H1 (cell line): ENCODE data around the gene ZDHHC11B.
"Not testable (repeated sequence)": the region's sequence is repeated elsewhere in the genome, so short reads cannot be mapped to it uniquely, and the experiment has no call there.

Experiments used
- BCL11A ChIP-seq, 2 experiments: IDR thresholded peaks; one replicate each; pipeline ENCODE4 v1.6.1; 2011; ENCODE audit warnings: low read depth in 2 of 2, low read length in 2 of 2, mild to moderate bottlenecking in 2 of 2
- CBX8 ChIP-seq: fragments of 300-800, 300-1000 bp; sonication (generic); IDR thresholded peaks from 2 replicates; pipeline ENCODE4 v1.7.1; 2016; ENCODE audit warnings: low read depth, low read length, borderline replicate concordance
- CEBPB ChIP-seq: IDR thresholded peaks from 2 replicates; pipeline ENCODE4 v1.6.1; 2012; ENCODE audit warnings: low read depth, low read length
- JUN ChIP-seq: IDR thresholded peaks from 2 replicates; pipeline ENCODE4 v1.6.1; 2011; ENCODE audit warnings: low read depth, mild to moderate bottlenecking, improper control_type of control experiment, low read length
- JUND ChIP-seq: IDR thresholded peaks from 2 replicates; pipeline ENCODE4 v1.6.1; 2011; ENCODE audit warnings: mild to moderate bottlenecking, improper control_type of control experiment, low read length
- PHF8 ChIP-seq: fragments of 200-600 bp; sonication (generic); conservative IDR thresholded peaks from 2 replicates; pipeline ENCODE4 v1.7.1; 2012; ENCODE audit warnings: low read depth, mild to moderate bottlenecking, inconsistent platforms, low read length, moderate library complexity
- POLR2A ChIP-seq, 2 experiments: IDR thresholded peaks; 1 replicate in 1 of 2; 2 replicates in 1 of 2; pipeline ENCODE4 v1.6.1; 2011; ENCODE audit warnings: low read depth in 2 of 2, low read length in 2 of 2, mild to moderate bottlenecking in 2 of 2; ENCODE audit errors: control extremely low read depth in 1 of 2
- SRF ChIP-seq: IDR thresholded peaks from 2 replicates; pipeline ENCODE4 v1.6.1; 2011; ENCODE audit warnings: mild to moderate bottlenecking, low read depth, low read length, moderate library complexity
- SUZ12 ChIP-seq: fragments of 200-600 bp; sonication (generic); IDR thresholded peaks from 2 replicates; pipeline ENCODE4 v1.6.1; 2012; ENCODE audit warnings: mild to moderate bottlenecking, inconsistent platforms, low read length, moderate library complexity, mixed read lengths
- TBP ChIP-seq: IDR thresholded peaks from 2 replicates; pipeline ENCODE4 v1.6.1; 2011; ENCODE audit warnings: low read depth, low read length, improper control_type of control experiment
- ZNF274 ChIP-seq: IDR thresholded peaks from 2 replicates; pipeline ENCODE4 v1.7.0; 2012; ENCODE audit warnings: low read length, borderline replicate concordance; ENCODE audit errors: extremely low read depth
- TF ChIP-seq, protein P1 (sequence below): IDR thresholded peaks from 2 replicates; pipeline ENCODE4 v1.6.1; 2012; ENCODE audit warnings: inconsistent platforms
- TF ChIP-seq, protein P2 (sequence below), 3 experiments: IDR thresholded peaks; 1 replicate in 2 of 3; 2 replicates in 1 of 3; pipeline versions ENCODE4 v1.5.1 to v1.6.1; 2011; ENCODE audit warnings: low read length in 3 of 3, mild to moderate bottlenecking in 3 of 3, inconsistent platforms in 2 of 3, low read depth in 1 of 3, moderate library complexity in 1 of 3; ENCODE audit not compliant: insufficient read depth in 1 of 3; ENCODE audit errors: control extremely low read depth in 1 of 3
- TF ChIP-seq, protein P3 (sequence below): IDR thresholded peaks from 2 replicates; pipeline ENCODE4 v1.6.1; 2012; ENCODE audit warnings: low read length, inconsistent platforms

DNA sequence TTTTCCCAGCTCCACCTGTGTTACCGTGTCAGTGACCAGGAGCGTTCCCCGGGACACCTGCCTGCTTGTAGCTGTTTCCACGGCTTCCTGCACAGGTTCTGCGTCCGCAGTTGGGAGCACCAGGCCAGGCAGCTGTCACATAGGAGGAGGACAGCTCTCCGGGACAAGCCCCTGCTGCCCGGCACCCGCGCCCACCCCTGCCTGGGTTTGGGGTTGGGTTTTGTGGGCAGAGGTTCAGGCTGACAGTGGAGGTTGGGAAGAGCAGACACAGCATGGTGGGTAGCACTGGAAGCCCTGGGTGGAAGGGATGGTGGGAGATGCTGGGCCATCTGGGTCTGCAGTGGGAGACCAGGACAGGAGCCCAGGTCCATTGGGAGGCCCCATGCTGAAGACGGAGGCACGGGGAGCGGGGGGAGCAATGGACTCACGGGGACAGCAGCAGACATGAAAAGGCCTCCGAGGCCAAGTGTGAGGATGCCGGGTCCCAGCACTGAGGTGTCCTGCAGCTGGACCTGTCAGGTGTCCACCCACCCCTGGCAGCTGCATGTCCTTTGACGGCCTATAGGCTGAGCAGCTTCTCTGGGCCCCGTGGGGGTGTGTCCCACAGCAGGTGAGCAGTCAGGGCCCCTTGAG is 2.8 kb upstream of the ZDHHC11B start:
- TF ChIP-seq, protein P1, sequence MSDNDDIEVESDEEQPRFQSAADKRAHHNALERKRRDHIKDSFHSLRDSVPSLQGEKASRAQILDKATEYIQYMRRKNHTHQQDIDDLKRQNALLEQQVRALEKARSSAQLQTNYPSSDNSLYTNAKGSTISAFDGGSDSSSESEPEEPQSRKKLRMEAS, result not testable (repeated sequence)
- TF ChIP-seq PHF8; POLR2A (IDR thresholded peaks at IDR 0.05; ENCODE audit: control extremely low read depth in 1 of 2, low read depth in 2 of 2, low read length in 2 of 2); ZNF274; JUN; SUZ12; CEBPB; JUND; CBX8; BCL11A (IDR thresholded peaks at IDR 0.05; ENCODE audit: low read depth in 2 of 2, low read length in 2 of 2); SRF; TBP: not testable (repeated sequence)
- TF ChIP-seq, protein P2, sequence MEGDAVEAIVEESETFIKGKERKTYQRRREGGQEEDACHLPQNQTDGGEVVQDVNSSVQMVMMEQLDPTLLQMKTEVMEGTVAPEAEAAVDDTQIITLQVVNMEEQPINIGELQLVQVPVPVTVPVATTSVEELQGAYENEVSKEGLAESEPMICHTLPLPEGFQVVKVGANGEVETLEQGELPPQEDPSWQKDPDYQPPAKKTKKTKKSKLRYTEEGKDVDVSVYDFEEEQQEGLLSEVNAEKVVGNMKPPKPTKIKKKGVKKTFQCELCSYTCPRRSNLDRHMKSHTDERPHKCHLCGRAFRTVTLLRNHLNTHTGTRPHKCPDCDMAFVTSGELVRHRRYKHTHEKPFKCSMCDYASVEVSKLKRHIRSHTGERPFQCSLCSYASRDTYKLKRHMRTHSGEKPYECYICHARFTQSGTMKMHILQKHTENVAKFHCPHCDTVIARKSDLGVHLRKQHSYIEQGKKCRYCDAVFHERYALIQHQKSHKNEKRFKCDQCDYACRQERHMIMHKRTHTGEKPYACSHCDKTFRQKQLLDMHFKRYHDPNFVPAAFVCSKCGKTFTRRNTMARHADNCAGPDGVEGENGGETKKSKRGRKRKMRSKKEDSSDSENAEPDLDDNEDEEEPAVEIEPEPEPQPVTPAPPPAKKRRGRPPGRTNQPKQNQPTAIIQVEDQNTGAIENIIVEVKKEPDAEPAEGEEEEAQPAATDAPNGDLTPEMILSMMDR (IDR thresholded peaks at IDR 0.05; ENCODE audit: control extremely low read depth in 1 of 3, insufficient read depth in 1 of 3, low read depth in 1 of 3, low read length in 3 of 3), result not testable (repeated sequence)
- TF ChIP-seq, protein P3, sequence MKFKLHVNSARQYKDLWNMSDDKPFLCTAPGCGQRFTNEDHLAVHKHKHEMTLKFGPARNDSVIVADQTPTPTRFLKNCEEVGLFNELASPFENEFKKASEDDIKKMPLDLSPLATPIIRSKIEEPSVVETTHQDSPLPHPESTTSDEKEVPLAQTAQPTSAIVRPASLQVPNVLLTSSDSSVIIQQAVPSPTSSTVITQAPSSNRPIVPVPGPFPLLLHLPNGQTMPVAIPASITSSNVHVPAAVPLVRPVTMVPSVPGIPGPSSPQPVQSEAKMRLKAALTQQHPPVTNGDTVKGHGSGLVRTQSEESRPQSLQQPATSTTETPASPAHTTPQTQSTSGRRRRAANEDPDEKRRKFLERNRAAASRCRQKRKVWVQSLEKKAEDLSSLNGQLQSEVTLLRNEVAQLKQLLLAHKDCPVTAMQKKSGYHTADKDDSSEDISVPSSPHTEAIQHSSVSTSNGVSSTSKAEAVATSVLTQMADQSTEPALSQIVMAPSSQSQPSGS, result not testable (repeated sequence)
